Measurements from ENCODE around the gene PPP1R2.
"Not testable (repeated sequence)": the region's sequence is repeated elsewhere in the genome, so short reads cannot be mapped to it uniquely, and the experiment has no call there.

The PPP1R2 gene

GRCh38 chr3:195522254-195523023 lies 20.7 kb downstream of the PPP1R2 start:
- Histone ChIP-seq H3K9me3 (ENCODE audit: low read depth, low read length) (no peaks in the 10 kb centered on the region), H3K4me3 (no peak overlapping the region), H3K27ac (no peak overlapping the region), H3K9ac (ENCODE audit: insufficient read length) (no peak overlapping the region), H3K36me3 (ENCODE audit: insufficient read depth, low read length) (peaks cover 4% of the 10 kb centered on the region)
- DNase-seq (ENCODE audit: low read depth, low spot score), result peak; percentile 52
- TF ChIP-seq EZH2 (IDR thresholded peaks at IDR 0.05) (no peak), POLR2AphosphoS5 (IDR thresholded peaks at IDR 0.05; ENCODE audit: borderline replicate concordance, low read depth, low read length) (no peak), FOXP2 (optimal IDR thresholded peaks at IDR 0.05; ENCODE audit: control extremely low read depth, extremely low read length, insufficient read depth) (no peak)

GRCh38 chr3:195517030-195517429 lies 26.1 kb downstream of the PPP1R2 start:
- TF ChIP-seq FOXP2 (optimal IDR thresholded peaks at IDR 0.05; ENCODE audit: control extremely low read depth, extremely low read length, insufficient read depth) (no peak), POLR2AphosphoS5 (IDR thresholded peaks at IDR 0.05; ENCODE audit: borderline replicate concordance, low read depth, low read length) (no peak), EZH2 (IDR thresholded peaks at IDR 0.05) (no peak)
- DNase-seq (ENCODE audit: low read depth, low spot score), result no peak
- H3K36me3 ChIP-seq (ENCODE audit: insufficient read depth, low read length), result peaks cover 31% of the 10 kb centered on the region
- H3K4me3 ChIP-seq, result no peak overlapping the region
- no peak overlapping the region for H3K27ac ChIP-seq
- H3K9me3 ChIP-seq (ENCODE audit: low read depth, low read length), result no peaks in the 10 kb centered on the region
- no peak overlapping the region for H3K9ac ChIP-seq (ENCODE audit: insufficient read length)

- peaks cover 32% of the 10 kb centered on the region for H3K36me3 ChIP-seq (ENCODE audit: insufficient read depth, low read length)
- H3K9me3 ChIP-seq (ENCODE audit: low read depth, low read length); H3K27ac ChIP-seq; H3K4me3 ChIP-seq; H3K9ac ChIP-seq (ENCODE audit: insufficient read length); DNase-seq (ENCODE audit: low read depth, low spot score): not testable (repeated sequence)
Observed at GRCh38 chr3:195514610-195515235, 28.4 kb downstream of the PPP1R2 start.

GRCh38 chr3:195512798-195513345 lies 30.3 kb downstream of the PPP1R2 start:
- no peak for DNase-seq (ENCODE audit: low read depth, low spot score)
- TF ChIP-seq POLR2AphosphoS5 (IDR thresholded peaks at IDR 0.05; ENCODE audit: borderline replicate concordance, low read depth, low read length) (no peak), FOXP2 (optimal IDR thresholded peaks at IDR 0.05; ENCODE audit: control extremely low read depth, extremely low read length, insufficient read depth) (no peak), EZH2 (IDR thresholded peaks at IDR 0.05) (no peak)
- Histone ChIP-seq H3K27ac (no peak overlapping the region), H3K4me3 (no peak overlapping the region), H3K9ac (ENCODE audit: insufficient read length) (no peak overlapping the region), H3K9me3 (ENCODE audit: low read depth, low read length) (no peaks in the 10 kb centered on the region), H3K36me3 (ENCODE audit: insufficient read depth, low read length) (peaks cover 29% of the 10 kb centered on the region)

- H3K27ac ChIP-seq, result no peak overlapping the region
- H3K9me3 ChIP-seq (ENCODE audit: low read depth, low read length), result no peaks in the 10 kb centered on the region
- H3K9ac ChIP-seq (ENCODE audit: insufficient read length), result no peak overlapping the region
- no peak overlapping the region for H3K4me3 ChIP-seq
- TF ChIP-seq FOXP2 (optimal IDR thresholded peaks at IDR 0.05; ENCODE audit: control extremely low read depth, extremely low read length, insufficient read depth), result no peak
- no peak for TF ChIP-seq POLR2AphosphoS5 (IDR thresholded peaks at IDR 0.05; ENCODE audit: borderline replicate concordance, low read depth, low read length)
- TF ChIP-seq EZH2 (IDR thresholded peaks at IDR 0.05), result no peak
- peaks cover 17% of the 10 kb centered on the region for H3K36me3 ChIP-seq (ENCODE audit: insufficient read depth, low read length)
- DNase-seq (ENCODE audit: low read depth, low spot score), result no peak
Observed at GRCh38 chr3:195511136-195511535, 32.0 kb downstream of the PPP1R2 start.

- Histone ChIP-seq H3K9me3 (ENCODE audit: low read depth, low read length) (no peaks in the 10 kb centered on the region), H3K36me3 (ENCODE audit: insufficient read depth, low read length) (peaks cover 2% of the 10 kb centered on the region; the same call in 1 of the 2 replicates), H3K4me3 (no peak overlapping the region), H3K9ac (ENCODE audit: insufficient read length) (no peak overlapping the region), H3K27ac (no peak overlapping the region)
- TF ChIP-seq EZH2 (IDR thresholded peaks at IDR 0.05) (no peak), FOXP2 (optimal IDR thresholded peaks at IDR 0.05; ENCODE audit: control extremely low read depth, extremely low read length, insufficient read depth) (no peak), POLR2AphosphoS5 (IDR thresholded peaks at IDR 0.05; ENCODE audit: borderline replicate concordance, low read depth, low read length) (no peak)
- no peak for DNase-seq (ENCODE audit: low read depth, low spot score)
Observed at GRCh38 chr3:195508185-195508584, 34.9 kb downstream of the PPP1R2 start.

GRCh38 chr3:195475614-195476013 lies 67.5 kb downstream of the PPP1R2 start:
- Histone ChIP-seq H3K36me3 (ENCODE audit: insufficient read depth, low read length) (no peaks in the 10 kb centered on the region), H3K9ac (ENCODE audit: insufficient read length) (no peak overlapping the region), H3K4me3 (no peak overlapping the region), H3K27ac (no peak overlapping the region), H3K9me3 (ENCODE audit: low read depth, low read length) (no peaks in the 10 kb centered on the region)
- no peak for DNase-seq (ENCODE audit: low read depth, low spot score)
- TF ChIP-seq FOXP2 (optimal IDR thresholded peaks at IDR 0.05; ENCODE audit: control extremely low read depth, extremely low read length, insufficient read depth), result no peak
- TF ChIP-seq POLR2AphosphoS5 (IDR thresholded peaks at IDR 0.05; ENCODE audit: borderline replicate concordance, low read depth, low read length), result no peak
- no peak for TF ChIP-seq EZH2 (IDR thresholded peaks at IDR 0.05)

GRCh38 chr3:195475116-195475515 lies 68.0 kb downstream of the PPP1R2 start:
- not testable (repeated sequence) for H3K27ac ChIP-seq; H3K36me3 ChIP-seq (ENCODE audit: insufficient read depth, low read length); H3K4me3 ChIP-seq

More at GRCh38 chr3:195475116-195475515, 68.0 kb downstream of the PPP1R2 start:
- not testable (repeated sequence) for DNase-seq (ENCODE audit: low read depth, low spot score); H3K9me3 ChIP-seq (ENCODE audit: low read depth, low read length); H3K9ac ChIP-seq (ENCODE audit: insufficient read length)
